ENCODE results near the gene SLC44A4.

- TF ChIP-seq, protein P1, sequence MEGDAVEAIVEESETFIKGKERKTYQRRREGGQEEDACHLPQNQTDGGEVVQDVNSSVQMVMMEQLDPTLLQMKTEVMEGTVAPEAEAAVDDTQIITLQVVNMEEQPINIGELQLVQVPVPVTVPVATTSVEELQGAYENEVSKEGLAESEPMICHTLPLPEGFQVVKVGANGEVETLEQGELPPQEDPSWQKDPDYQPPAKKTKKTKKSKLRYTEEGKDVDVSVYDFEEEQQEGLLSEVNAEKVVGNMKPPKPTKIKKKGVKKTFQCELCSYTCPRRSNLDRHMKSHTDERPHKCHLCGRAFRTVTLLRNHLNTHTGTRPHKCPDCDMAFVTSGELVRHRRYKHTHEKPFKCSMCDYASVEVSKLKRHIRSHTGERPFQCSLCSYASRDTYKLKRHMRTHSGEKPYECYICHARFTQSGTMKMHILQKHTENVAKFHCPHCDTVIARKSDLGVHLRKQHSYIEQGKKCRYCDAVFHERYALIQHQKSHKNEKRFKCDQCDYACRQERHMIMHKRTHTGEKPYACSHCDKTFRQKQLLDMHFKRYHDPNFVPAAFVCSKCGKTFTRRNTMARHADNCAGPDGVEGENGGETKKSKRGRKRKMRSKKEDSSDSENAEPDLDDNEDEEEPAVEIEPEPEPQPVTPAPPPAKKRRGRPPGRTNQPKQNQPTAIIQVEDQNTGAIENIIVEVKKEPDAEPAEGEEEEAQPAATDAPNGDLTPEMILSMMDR (IDR thresholded peaks at IDR 0.05): no peak
- no peak for TF ChIP-seq POLR2A (IDR thresholded peaks at IDR 0.05)
Observed at GRCh38 chr6:31899215-31899614, 20.4 kb upstream of the SLC44A4 start.
